OCI-LY1 (cell line): ENCODE results near the gene B4GALT5.

ENCODE experiments used
- EZH2 ChIP-seq: fragments of 200-600 bp; sonication (generic), shearing (Covaris generic); IDR thresholded peaks from 2 replicates; pipeline ENCODE4 v1.8.0; 2017; ENCODE audit warnings: borderline replicate concordance, mixed run types, mild to moderate bottlenecking, antibody characterized with exemption, low read length, moderate library complexity, mixed read lengths
- TF ChIP-seq, protein P1 (sequence below): fragments of 200-600 bp; sonication (generic), shearing (Covaris generic); IDR thresholded peaks from 2 replicates; pipeline ENCODE4 v1.5.1; 2017; ENCODE audit warnings: mild to moderate bottlenecking, antibody characterized with exemption, low read length, moderate library complexity, mixed read lengths

DNA sequence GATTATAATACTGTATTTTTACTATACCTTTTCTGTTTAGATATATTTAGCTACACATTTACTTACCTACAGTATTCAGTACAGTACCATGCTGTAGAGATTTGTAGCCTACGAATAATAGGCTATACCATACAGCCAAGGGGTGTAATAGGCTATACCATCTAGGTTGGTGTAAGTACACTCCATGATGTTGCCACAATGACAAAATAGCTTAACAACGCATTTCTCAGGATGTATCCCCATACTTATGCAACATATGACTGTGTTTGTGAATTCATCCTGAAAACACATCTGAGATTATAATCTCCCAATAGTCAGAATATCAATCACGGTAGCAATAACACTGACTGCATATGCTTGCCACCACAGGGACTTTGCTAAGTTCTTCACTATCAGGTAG is 20.7 kb downstream of the B4GALT5 start:
- TF ChIP-seq, protein P1, sequence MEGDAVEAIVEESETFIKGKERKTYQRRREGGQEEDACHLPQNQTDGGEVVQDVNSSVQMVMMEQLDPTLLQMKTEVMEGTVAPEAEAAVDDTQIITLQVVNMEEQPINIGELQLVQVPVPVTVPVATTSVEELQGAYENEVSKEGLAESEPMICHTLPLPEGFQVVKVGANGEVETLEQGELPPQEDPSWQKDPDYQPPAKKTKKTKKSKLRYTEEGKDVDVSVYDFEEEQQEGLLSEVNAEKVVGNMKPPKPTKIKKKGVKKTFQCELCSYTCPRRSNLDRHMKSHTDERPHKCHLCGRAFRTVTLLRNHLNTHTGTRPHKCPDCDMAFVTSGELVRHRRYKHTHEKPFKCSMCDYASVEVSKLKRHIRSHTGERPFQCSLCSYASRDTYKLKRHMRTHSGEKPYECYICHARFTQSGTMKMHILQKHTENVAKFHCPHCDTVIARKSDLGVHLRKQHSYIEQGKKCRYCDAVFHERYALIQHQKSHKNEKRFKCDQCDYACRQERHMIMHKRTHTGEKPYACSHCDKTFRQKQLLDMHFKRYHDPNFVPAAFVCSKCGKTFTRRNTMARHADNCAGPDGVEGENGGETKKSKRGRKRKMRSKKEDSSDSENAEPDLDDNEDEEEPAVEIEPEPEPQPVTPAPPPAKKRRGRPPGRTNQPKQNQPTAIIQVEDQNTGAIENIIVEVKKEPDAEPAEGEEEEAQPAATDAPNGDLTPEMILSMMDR = no peak
- no peak for TF ChIP-seq EZH2
